HG03575 (cell line): ENCODE results near the gene CUEDC1.
A peak's percentile ranks its signal among the peaks of the same experiment; 100 is the strongest.
"Not testable (repeated sequence)": the region's sequence is repeated elsewhere in the genome, so short reads cannot be mapped to it uniquely, and the experiment has no call there.

Experiments
- ATAC-seq: cut with Tn5 transposase; IDR thresholded peaks from one replicate; pipeline ENCODE4 v1.9.1; 2021; ENCODE audit not compliant: unreplicated experiment, insufficient number of reproducible peaks, low FRiP score; ENCODE audit errors: extremely low read depth

The CUEDC1 gene

GRCh38 chr17:57962279-57963148 is 7.3 kb upstream of the CUEDC1 start:
- ATAC-seq, result no peak

- no peak for ATAC-seq
Measured at GRCh38 chr17:57959929-57960328, 4.7 kb upstream of the CUEDC1 start.

- ATAC-seq, result not testable (repeated sequence)
Measured at GRCh38 chr17:57958391-57958790, 3.2 kb upstream of the CUEDC1 start.

- ATAC-seq, result no peak
Measured at GRCh38 chr17:57957886-57958285, 2.7 kb upstream of the CUEDC1 start.

GRCh38 chr17:57957120-57957850 is 2.1 kb upstream of the CUEDC1 start:
- ATAC-seq, result no peak

- peak; percentile 76 for ATAC-seq
Measured at GRCh38 chr17:57956291-57957119, 1.3 kb upstream of the CUEDC1 start.

- ATAC-seq, result no peak
Measured at GRCh38 chr17:57954397-57955182, 622 bp downstream of the CUEDC1 start.

- ATAC-seq, result no peak
Measured at GRCh38 chr17:57953705-57954396, 1.4 kb downstream of the CUEDC1 start.

- ATAC-seq, result no peak
Measured at GRCh38 chr17:57953219-57953618, 2.0 kb downstream of the CUEDC1 start.

GRCh38 chr17:57949649-57950048 is 5.6 kb downstream of the CUEDC1 start:
- no peak for ATAC-seq

- no peak for ATAC-seq
Measured at GRCh38 chr17:57948555-57949420, 6.4 kb downstream of the CUEDC1 start.

- no peak for ATAC-seq
Measured at GRCh38 chr17:57948169-57948554, 7.0 kb downstream of the CUEDC1 start.

GRCh38 chr17:57947369-57947768 is 7.8 kb downstream of the CUEDC1 start:
- no peak for ATAC-seq

- ATAC-seq, result peak; percentile 63
Measured at GRCh38 chr17:57946798-57947358, 8.3 kb downstream of the CUEDC1 start.

GRCh38 chr17:57945996-57946797 is 9.0 kb downstream of the CUEDC1 start:
- ATAC-seq, result no peak

GRCh38 chr17:57944908-57945307 is 10.3 kb downstream of the CUEDC1 start:
- ATAC-seq, result no peak
